ENCODE data around the gene TMC3. TPM values are rescaled to one million over a fixed set of nuclear protein-coding genes. Genes with fewer than 3 reads are reported as not detected.

Gene TMC3
- total RNA-seq, 1 donor from 2014 or later: not detected

GRCh38 chr15:81339851-81340250, 34.2 kb downstream of the TMC3 start:
- DNase-seq (ENCODE audit: low read depth): no peak
- H3K4me3 ChIP-seq (ENCODE audit: low read depth, low read length): no peak overlapping the region
- TF ChIP-seq CTCF (IDR thresholded peaks at IDR 0.05; ENCODE audit: insufficient read depth, low read length, poor library complexity, severe bottlenecking): no peak
- H3K27me3 ChIP-seq (ENCODE audit: control insufficient read depth, insufficient read depth, low read length): peaks cover 2% of the 10 kb centered on the region
- H3K36me3 ChIP-seq (ENCODE audit: control insufficient read depth, insufficient read depth, low read length): no peaks in the 10 kb centered on the region

GRCh38 chr15:81339321-81339720, 34.7 kb downstream of the TMC3 start:
- H3K36me3 ChIP-seq (ENCODE audit: control insufficient read depth, insufficient read depth, low read length): no peaks in the 10 kb centered on the region
- no peak for DNase-seq (ENCODE audit: low read depth)
- peaks cover 2% of the 10 kb centered on the region for H3K27me3 ChIP-seq (ENCODE audit: control insufficient read depth, insufficient read depth, low read length)
- TF ChIP-seq CTCF (IDR thresholded peaks at IDR 0.05; ENCODE audit: insufficient read depth, low read length, poor library complexity, severe bottlenecking): no peak
- H3K4me3 ChIP-seq (ENCODE audit: low read depth, low read length): no peak overlapping the region

- no peaks in the 10 kb centered on the region for H3K36me3 ChIP-seq (ENCODE audit: control insufficient read depth, insufficient read depth, low read length)
- peaks cover 2% of the 10 kb centered on the region for H3K27me3 ChIP-seq (ENCODE audit: control insufficient read depth, insufficient read depth, low read length)
- H3K4me3 ChIP-seq (ENCODE audit: low read depth, low read length): no peak overlapping the region
- DNase-seq (ENCODE audit: low read depth): no peak
- no peak for TF ChIP-seq CTCF (IDR thresholded peaks at IDR 0.05; ENCODE audit: insufficient read depth, low read length, poor library complexity, severe bottlenecking)
Observed at GRCh38 chr15:81338170-81339007, 35.6 kb downstream of the TMC3 start.

- H3K27me3 ChIP-seq (ENCODE audit: control insufficient read depth, insufficient read depth, low read length): peaks cover 2% of the 10 kb centered on the region
- H3K36me3 ChIP-seq (ENCODE audit: control insufficient read depth, insufficient read depth, low read length): no peaks in the 10 kb centered on the region
- no peak for TF ChIP-seq CTCF (IDR thresholded peaks at IDR 0.05; ENCODE audit: insufficient read depth, low read length, poor library complexity, severe bottlenecking)
- H3K4me3 ChIP-seq (ENCODE audit: low read depth, low read length): no peak overlapping the region
- no peak for DNase-seq (ENCODE audit: low read depth)
Observed at GRCh38 chr15:81337713-81338157, 36.3 kb downstream of the TMC3 start.

- TF ChIP-seq CTCF (IDR thresholded peaks at IDR 0.05; ENCODE audit: insufficient read depth, low read length, poor library complexity, severe bottlenecking): no peak
- no peaks in the 10 kb centered on the region for H3K36me3 ChIP-seq (ENCODE audit: control insufficient read depth, insufficient read depth, low read length)
- DNase-seq (ENCODE audit: low read depth): no peak
- no peak overlapping the region for H3K4me3 ChIP-seq (ENCODE audit: low read depth, low read length)
- H3K27me3 ChIP-seq (ENCODE audit: control insufficient read depth, insufficient read depth, low read length): peaks cover 2% of the 10 kb centered on the region
Observed at GRCh38 chr15:81337241-81337640, 36.8 kb downstream of the TMC3 start.

- Histone ChIP-seq H3K4me3 (ENCODE audit: low read depth, low read length) (no peak overlapping the region), H3K36me3 (ENCODE audit: control insufficient read depth, insufficient read depth, low read length) (no peaks in the 10 kb centered on the region), H3K27me3 (ENCODE audit: control insufficient read depth, insufficient read depth, low read length) (peaks cover 2% of the 10 kb centered on the region)
- TF ChIP-seq CTCF (IDR thresholded peaks at IDR 0.05; ENCODE audit: insufficient read depth, low read length, poor library complexity, severe bottlenecking): peak; percentile 47
- DNase-seq (ENCODE audit: low read depth): no peak
Observed at GRCh38 chr15:81336568-81336967, 37.4 kb downstream of the TMC3 start.

Measured in kidney epithelial cell (primary cell).